GM18873 (cell line): ENCODE data around the gene LRP4.

Experiments
- ATAC-seq: cut with Tn5 transposase; IDR thresholded peaks from one replicate; pipeline ENCODE4 v1.9.1; 2021; ENCODE audit warnings: mild to moderate bottlenecking, moderate library complexity, moderate number of reproducible peaks; ENCODE audit not compliant: unreplicated experiment, low FRiP score

The LRP4 gene

DNA sequence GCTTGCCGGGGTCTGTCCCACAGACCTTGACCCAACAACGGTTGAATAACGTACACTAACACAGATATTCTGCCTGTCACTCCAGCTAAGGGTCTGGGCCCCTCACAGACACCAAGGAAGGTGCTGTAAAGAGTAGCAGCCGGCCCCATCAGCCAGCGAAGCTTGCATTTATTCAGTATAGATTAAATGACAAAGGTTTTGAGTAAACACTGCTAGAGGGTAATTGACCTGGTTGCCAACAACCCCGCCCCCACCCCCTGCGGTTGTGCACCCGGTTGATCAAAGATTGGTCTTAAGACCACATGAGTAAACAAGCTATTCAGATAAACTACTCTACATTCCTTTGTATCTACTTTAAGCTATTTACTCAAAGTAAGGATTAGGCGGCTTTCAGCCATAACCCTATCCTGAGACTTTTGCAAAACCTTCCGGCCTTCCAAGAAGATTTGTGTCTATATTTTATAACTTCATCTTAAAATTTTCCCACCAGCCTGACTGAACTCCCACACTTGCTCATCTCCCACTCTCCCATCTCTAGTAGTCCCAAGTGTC, 67.4 kb downstream of the LRP4 start:
- ATAC-seq, result no peak

DNA sequence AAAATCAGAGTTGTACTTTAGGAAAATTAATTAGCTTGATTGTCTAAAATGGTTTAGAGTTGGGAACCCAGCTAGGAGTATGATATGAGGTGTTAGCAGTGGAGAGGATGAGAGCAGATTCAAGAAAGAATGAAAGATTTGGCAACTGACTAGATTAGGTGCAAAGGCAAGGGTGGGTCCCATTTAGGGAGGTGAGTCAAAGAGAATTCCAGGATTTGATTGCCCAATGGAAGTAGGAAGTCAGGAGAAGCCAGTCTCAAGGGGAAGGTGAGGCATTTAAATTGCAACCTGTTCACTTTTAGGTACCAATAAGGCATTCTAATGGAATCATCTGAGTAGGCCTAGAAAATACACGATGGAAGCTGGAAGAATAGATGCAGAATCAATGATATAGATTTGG, 68.7 kb downstream of the LRP4 start:
- ATAC-seq, result no peak

DNA sequence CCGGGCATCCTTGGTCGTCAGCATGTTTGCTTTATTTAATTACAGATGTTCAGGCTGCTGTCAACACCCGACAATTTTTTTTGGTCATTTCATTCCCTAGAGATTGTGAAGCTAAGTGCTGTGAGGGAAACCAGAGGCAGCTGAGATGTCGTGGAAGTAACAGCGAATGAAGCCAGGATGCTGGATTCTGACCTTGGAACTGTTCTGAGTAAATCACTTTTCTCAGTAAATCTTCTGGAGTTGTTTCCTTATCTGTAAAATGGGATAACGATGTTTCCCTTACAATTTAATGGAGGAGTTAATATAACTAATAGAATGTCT, 71.9 kb downstream of the LRP4 start:
- peak; percentile 12 for ATAC-seq

DNA sequence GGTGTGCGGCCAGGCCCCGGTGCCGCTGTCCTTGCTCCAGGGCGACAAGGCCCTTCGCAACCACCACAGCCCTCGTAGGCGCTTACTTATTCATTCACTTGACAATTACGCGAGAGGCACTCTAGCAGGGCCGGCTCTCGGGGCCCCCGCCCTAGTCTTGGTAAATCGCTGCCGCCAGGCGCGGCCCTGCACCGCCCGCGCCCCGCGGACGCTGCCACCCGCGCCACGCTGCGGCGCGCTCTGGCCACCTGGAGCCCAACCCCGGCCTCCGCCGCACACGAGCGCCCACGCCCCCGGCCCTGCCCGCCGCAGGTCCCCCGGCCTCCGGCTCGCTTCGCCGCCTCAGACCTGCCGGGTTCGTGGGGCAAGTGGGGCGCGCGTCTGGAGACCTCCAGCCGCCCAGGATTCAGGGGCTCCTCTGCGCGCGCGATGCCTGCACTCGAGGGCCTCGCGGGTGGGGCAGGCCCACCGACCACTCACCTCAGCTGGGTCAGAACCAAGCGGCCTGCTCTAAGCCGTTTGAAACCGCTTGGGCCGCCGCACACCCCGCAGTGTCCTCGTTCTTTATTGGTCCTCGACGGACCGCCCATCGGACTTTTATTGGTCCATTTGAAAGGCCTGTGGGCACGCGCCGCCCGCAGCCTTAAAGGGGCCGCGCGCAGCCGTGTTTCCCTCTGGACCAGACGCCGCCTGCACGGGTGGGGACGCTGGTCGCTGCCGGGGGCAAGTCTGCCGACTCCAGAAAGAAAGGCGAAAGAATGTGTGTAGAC, 72.4 kb downstream of the LRP4 start, which contains the start of gene CKAP5:
Gene CKAP5, minus strand, starts transcription at position 541 of the 770 bp plus-strand sequence. CDS start 25,049 bp downstream, outside the sequence.
- peak; percentile 85 for ATAC-seq

DNA sequence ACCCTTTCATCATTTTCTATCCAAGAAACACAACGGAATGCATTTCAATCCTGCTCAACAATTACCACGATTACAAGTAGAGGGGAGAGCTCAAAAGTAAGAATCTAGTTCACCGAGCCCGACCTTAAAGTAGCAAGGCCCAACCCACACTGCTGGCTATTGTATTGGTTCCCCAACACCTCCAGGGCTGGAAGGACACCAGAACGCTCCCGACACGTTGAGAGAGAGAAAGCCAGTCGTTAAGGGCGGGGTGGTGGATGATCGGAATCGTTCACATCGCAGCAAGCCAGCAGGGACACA, 73.0 kb downstream of the LRP4 start:
- peak; percentile 3 for ATAC-seq

DNA sequence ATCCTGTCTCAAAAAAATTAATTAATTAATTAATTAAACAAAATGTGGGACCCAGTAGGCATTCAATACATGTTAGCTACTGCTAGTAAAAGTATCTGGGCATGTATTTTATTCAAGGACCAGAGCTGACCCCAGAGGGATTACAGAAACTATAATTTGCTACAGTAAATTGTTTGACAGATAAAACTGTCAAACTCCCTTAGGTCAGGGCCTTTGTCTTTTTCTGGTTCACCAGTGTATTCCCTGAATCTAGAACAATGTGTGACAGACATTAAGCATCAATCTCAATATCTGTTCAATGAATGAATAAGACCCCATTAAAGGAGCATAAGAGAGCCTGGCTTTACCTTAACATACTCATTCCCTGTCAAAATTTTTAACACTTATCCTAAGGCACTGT, 78.2 kb downstream of the LRP4 start:
- ATAC-seq, result no peak

DNA sequence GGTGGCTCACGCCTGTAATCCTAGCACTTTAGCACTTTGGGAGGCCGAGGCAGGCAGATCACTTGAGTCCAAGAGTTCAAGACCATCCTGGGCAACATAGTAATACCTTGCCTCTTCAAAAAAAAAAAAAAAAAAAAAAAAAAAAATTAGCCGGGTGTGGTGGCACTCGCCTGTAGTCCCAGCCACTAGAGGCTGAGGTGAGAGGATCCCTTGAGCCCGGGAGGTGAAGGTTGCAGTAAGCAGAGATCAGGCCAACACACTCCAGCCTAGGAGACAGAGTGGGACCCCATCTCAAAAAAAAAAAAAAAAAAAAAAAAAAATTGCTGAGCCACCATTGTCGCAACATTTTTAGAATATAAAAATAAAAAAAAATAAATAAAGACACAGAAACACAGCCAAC, 79.8 kb downstream of the LRP4 start:
- no peak for ATAC-seq

DNA sequence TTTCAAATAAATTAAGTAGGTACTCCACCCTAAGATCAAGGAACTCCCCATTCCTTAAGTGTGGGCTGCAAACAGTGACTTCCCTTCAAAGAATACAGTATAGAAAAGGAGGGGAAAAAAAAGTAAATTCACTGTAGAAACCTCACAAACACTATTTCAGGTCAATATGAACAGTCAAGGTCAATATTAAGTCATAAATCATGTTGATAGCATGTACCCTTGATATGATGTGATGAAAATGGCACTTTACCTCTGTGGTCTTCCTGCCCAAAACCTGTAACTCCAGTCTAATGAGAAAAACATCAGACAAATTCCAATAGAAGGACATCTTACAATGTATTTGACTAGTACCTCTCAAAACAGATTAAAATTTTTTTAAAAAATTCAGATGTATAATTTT, 80.5 kb downstream of the LRP4 start:
- no peak for ATAC-seq

DNA sequence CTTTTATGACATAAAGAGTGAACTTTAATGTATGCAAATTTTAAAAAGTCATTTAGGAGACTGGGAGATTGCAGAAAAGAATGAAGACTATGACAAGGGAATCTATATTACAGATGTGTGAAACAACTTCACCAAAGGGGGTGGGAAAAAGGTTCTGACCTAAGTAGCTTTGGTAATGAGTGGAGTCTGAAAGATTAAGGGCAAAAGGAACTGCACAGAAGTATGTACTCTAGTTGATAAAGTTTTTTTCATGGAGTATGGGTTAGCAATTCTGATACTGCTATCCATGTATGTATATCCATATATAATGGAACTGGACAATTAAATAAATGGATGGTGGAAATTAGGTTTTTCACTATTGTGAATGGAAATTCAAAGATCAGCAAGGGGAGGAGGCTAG, 81.5 kb downstream of the LRP4 start:
- ATAC-seq, result no peak

DNA sequence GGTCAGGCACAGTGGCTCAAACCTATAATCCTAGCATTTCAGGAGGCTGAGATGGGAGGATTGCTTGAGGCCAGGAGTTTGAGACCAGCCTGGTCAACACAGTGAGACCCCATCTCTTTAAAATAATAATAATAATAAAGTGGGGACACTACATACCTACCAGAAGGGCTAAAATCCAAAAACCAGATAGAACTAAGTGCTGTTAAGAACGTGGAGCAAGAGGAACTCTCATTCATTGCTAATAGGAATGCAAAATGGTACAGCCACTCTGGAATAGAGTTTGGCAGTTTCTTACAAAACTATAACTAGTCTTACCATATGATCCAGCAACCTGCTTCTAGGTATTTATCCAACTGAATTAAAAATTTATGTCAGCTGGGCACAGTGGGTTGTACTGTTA, 81.9 kb downstream of the LRP4 start:
- ATAC-seq, result no peak

DNA sequence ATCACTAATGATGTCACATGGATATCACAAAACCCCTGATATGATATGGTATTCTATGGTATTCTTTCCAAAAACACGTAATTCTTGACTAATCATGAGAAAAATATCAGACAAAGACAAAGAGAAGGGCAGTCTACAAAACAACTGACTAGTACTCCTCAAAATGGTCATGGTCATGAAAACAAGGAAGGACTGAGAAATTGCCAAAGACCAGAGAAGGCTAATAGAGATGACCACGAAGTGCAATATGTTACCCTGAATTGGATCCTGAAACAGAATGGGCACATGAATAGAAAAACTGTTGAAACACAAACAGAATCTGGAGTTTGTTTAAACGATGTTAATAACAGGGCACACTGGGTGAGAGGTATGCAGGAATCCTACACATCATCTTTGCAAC, 82.5 kb downstream of the LRP4 start:
- no peak for ATAC-seq

DNA sequence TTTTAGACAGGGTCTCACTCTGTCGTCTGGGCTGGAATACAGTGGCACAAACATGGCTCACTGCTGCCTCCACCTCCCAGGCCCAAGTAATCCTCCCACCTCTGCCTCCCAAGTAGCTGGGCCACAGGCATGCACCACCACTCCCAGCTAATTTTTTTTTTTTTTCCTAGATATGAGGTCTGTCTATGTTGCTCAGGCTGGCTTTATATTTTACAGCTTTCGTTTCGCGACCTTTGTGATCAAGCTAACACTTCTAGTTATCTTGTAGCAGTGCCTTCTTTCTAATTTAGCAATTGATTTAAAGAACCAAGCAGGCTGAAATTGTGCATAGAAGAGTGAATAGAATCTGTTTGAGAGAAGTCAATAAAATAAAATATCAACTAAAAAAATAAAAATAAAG, 83.5 kb downstream of the LRP4 start:
- no peak for ATAC-seq

DNA sequence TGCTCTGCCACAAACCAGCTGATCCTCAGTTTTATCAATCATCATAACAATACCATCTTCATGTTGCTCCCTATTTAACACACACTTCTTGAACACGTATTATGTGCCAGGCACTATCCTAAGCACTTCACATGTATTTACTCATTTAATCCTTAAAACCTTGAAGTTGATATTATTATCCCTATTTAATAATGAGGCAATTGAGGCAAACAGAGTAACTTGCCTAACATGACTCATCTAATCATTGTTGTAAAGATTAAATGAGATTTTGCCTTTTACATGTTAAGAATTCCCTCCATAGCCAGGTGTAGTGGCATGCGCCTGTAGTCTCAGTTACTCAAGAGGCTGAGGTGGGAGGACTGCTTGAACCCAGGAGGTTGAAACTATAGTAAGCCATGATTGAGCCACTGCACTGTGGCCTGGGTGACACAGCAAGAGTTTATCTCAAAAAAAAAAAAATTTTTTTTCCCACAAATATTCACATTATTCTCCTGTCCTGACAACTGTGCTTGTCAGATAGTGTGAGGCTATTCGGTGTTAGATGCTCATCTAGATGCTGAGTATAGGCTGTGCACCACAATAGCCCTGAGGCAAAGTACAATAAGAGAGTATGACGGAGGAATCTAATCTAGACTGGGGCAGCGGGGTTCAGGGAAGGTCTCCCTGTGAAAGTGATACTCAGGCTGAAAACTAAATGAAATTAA, 85.7 kb downstream of the LRP4 start:
- no peak for ATAC-seq

DNA sequence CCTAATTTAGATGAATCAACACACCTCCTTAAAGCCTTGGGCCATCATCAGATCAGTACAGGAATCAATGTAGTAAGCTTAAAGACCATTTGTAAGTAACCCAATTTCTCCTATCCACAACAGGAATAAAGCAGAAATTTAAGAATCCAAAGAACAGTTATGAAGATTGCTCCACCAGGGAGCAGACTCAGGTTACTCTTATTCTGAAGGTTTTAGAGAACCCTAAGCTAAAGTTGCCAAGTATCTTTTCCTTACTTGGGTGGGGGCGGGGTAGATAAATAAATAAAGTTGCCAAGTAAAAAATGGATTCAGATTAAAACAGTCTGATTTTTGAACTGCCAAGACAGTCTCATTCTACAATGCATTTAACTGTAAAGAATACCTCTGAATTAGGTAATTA, 90.4 kb downstream of the LRP4 start:
- ATAC-seq, result no peak

DNA sequence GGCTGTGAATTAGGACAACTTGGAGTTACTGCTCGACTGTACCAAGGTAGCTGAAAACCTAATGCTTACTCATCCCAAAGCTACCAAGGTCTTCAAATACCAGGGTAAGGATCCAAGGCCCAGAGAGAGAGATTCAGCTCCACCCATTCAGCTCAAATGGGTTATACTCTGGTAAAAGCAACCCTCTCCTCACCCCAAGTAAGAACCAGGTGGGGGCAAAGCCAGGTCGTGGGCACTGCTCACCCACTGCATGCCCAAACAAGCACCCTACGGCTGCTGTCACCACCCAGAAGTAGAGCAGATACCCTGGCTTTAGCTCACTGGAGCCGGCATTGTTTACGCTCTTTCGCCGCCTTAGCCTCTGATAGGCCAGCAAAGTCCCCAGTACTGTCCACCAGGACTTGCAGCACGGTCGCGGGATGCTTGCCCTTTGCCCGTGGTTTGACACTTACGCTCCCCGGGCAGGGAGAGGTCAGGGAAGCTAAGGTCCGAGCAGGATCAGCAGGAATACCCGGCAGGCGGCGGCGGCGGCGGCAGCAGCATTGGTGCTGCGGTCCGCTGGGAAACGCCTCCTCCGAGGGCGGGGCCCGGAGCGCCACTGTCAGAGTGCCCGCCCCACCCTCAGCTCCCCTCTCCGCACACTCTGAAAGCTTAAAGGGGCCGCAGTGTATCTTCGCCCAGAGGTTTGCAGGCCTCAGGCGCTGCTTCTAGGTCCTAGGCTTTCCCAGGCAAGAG, 91.9 kb downstream of the LRP4 start:
- ATAC-seq, result peak; percentile 85

DNA sequence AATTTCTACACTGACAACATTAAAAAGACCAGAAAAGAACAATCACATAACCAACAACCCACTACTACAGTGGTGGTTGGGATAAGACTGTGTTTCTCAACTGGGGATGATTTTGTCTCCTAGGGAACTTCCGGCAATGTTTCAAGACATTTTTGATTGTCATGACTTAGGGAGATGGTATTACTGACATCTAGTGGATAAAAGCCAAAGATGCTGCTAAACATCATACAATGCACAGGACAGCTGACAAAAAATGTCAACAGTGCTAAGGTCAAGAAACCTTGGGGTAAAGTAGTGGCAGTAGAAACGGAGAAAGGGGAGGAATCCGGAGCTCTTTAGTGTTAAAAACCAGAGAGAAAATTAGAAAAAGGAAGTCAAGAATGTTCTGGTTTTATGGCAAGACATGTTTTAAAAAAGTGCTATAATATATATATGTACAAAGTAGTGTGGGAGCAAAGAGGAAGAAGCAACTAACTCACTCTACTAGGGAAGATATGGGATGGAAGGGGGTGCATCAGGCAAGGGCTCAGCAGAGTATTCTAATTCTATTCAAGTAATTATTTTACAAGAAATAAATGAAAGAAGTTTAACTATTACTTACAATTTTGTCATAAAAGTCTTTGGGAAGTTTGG, 109.4 kb downstream of the LRP4 start:
- ATAC-seq, result no peak
